Measurements from ENCODE around the gene TBC1D22A. TPM values are rescaled to one million over a fixed set of nuclear protein-coding genes. Genes with fewer than 3 reads are reported as not detected.

Gene TBC1D22A
- polyA plus RNA-seq, 4 donors = 17.7 to 26.4 (median 21.0) TPM

GRCh38 chr22:47122441-47123000 lies 360.1 kb downstream of the TBC1D22A start:
- Histone ChIP-seq H3K9me3 (ENCODE audit: control insufficient read depth in 2 of 2, insufficient read depth in 1 of 2, low read depth in 1 of 2, low read length in 1 of 2) (no peaks in the 10 kb centered on the region), H3K4me1 (ENCODE audit: control insufficient read depth in 3 of 3, insufficient read depth in 2 of 3, low read depth in 1 of 3, low read length in 2 of 3) (no peaks in the 10 kb centered on the region), H3K4me3 (ENCODE audit: low read depth in 1 of 3, low read length in 3 of 3) (no peak overlapping the region), H3K27me3 (ENCODE audit: control insufficient read depth in 3 of 3, insufficient read depth in 3 of 3, low read length in 3 of 3) (no peaks in the 10 kb centered on the region), H3K27ac (ENCODE audit: low read depth in 1 of 3, low read length in 2 of 3) (no peak overlapping the region), H3K36me3 (ENCODE audit: control insufficient read depth in 3 of 3, insufficient read depth in 2 of 3, low read depth in 1 of 3, low read length in 3 of 3) (peaks cover 0 to 4% (median 0%) of the 10 kb centered on the region in 3 donors)
- DNase-seq (no peak), FAIRE-seq (no peak)
- WGBS, 3 donors = 91 to 94% (median 91%) methylated on average over 9 of the region's 9 CpGs

DNA sequence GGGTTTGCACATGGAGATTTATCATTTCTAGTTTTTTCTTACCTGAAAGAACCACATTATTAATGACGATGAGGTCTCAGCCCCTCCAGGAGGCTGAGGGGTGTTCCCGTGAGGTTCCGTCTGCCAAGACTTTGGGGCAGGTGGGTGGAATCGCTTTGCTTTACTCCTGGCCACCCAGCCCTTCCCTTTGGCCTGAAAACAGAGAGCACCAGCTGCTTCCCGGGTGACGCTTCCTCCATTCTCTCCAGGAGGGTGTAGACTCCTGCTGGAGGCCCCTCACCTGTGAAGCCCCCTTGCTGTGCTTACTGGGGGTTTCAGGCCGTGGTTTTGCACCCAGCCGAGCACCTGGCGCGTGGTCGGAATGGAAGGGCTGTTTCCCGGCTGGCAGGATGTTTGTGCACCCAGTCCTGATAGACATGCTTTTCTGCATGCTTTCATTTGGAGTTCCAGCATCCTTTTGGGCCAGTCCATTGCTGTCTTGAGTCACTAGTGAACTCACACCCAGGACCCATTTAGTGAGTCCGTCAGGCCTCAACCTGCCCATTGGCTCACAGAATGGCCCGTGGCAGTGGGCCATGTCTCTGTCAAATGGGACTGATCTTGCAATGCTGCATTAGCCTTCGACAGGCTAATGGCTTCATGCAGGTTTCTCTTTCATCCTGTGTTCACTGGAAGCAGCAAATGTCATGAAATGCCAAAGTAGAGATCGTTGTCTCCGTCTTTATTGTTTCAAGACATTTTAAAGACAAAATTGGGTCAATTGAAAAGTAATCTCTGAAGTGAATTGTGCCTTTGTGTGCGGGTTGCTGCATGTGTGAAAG lies 360.8 kb downstream of the TBC1D22A start:
- WGBS, 3 donors = 86 to 93% (median 92%) methylated on average over 18 of the region's 18 CpGs
- DNase-seq (no peak), FAIRE-seq (no peak)
- Histone ChIP-seq H3K4me3 (ENCODE audit: low read depth in 1 of 3, low read length in 3 of 3) (no peak overlapping the region), H3K9me3 (ENCODE audit: control insufficient read depth in 2 of 2, insufficient read depth in 1 of 2, low read depth in 1 of 2, low read length in 1 of 2) (no peaks in the 10 kb centered on the region), H3K4me1 (ENCODE audit: control insufficient read depth in 3 of 3, insufficient read depth in 2 of 3, low read depth in 1 of 3, low read length in 2 of 3) (no peaks in the 10 kb centered on the region), H3K27me3 (ENCODE audit: control insufficient read depth in 3 of 3, insufficient read depth in 3 of 3, low read length in 3 of 3) (no peaks in the 10 kb centered on the region), H3K36me3 (ENCODE audit: control insufficient read depth in 3 of 3, insufficient read depth in 2 of 3, low read depth in 1 of 3, low read length in 3 of 3) (peaks cover 0 to 4% (median 0%) of the 10 kb centered on the region in 3 donors), H3K27ac (ENCODE audit: low read depth in 1 of 3, low read length in 2 of 3) (no peak overlapping the region)

DNA sequence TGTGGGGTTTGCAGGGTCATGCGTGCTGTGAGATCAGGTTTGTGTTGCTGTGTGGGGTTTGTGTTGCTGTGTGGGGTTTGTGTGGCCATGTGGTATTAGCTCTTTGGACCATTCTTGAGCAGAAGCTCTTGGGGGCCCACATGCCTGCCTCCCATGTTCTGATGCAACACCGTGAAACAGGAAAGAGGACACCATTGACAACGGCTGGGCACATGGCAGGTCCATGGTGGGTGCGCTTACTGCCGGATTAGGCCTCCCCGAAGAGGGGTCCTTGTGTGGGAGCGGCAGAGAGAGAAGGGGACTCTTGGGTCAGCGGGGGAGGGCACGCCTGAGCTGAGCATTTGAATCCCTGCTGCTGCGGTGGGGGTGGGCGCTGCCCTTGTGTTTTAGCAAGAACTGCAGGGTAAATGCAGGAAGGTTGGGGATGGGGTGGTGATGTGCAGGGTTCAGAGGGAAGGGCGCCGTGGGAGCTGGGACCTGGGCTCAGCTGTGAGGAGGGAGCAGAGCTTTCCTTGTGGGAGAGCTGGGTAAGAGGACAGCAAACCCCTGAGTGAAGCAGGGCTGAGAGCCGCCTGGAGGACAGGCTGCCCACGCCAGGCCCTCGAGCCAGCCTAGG lies 361.5 kb downstream of the TBC1D22A start:
- Histone ChIP-seq H3K36me3 (ENCODE audit: control insufficient read depth in 3 of 3, insufficient read depth in 2 of 3, low read depth in 1 of 3, low read length in 3 of 3) (peaks cover 0 to 8% (median 0%) of the 10 kb centered on the region in 3 donors), H3K4me1 (ENCODE audit: control insufficient read depth in 3 of 3, insufficient read depth in 2 of 3, low read depth in 1 of 3, low read length in 2 of 3) (no peaks in the 10 kb centered on the region), H3K4me3 (ENCODE audit: low read depth in 1 of 3, low read length in 3 of 3) (no peak overlapping the region), H3K9me3 (ENCODE audit: control insufficient read depth in 2 of 2, insufficient read depth in 1 of 2, low read depth in 1 of 2, low read length in 1 of 2) (no peaks in the 10 kb centered on the region), H3K27ac (ENCODE audit: low read depth in 1 of 3, low read length in 2 of 3) (no peak overlapping the region), H3K27me3 (ENCODE audit: control insufficient read depth in 3 of 3, insufficient read depth in 3 of 3, low read length in 3 of 3) (no peaks in the 10 kb centered on the region)
- DNase-seq = no peak
- no peak for FAIRE-seq
- WGBS, 3 donors = 95 to 96% (median 95%) methylated on average over 16 of the region's 16 CpGs

- H3K4me1 ChIP-seq (ENCODE audit: control insufficient read depth in 3 of 3, insufficient read depth in 2 of 3, low read depth in 1 of 3, low read length in 2 of 3) = peaks cover 0 to 1% (median 0%) of the 10 kb centered on the region in 3 donors
- DNase-seq (no peak), FAIRE-seq (no peak)
- H3K27ac ChIP-seq (ENCODE audit: low read depth in 1 of 3, low read length in 2 of 3) = no peak overlapping the region
- H3K27me3 ChIP-seq (ENCODE audit: control insufficient read depth in 3 of 3, insufficient read depth in 3 of 3, low read length in 3 of 3) = no peaks in the 10 kb centered on the region
- H3K36me3 ChIP-seq (ENCODE audit: control insufficient read depth in 3 of 3, insufficient read depth in 2 of 3, low read depth in 1 of 3, low read length in 3 of 3) = peaks cover 0 to 6% (median 0%) of the 10 kb centered on the region in 3 donors
- WGBS, 3 donors = 91 to 98% (median 95%) methylated on average over 15 of the region's 15 CpGs
- no peak overlapping the region for H3K4me3 ChIP-seq (ENCODE audit: low read depth in 1 of 3, low read length in 3 of 3)
- H3K9me3 ChIP-seq (ENCODE audit: control insufficient read depth in 2 of 2, insufficient read depth in 1 of 2, low read depth in 1 of 2, low read length in 1 of 2) = no peaks in the 10 kb centered on the region
Measured at GRCh38 chr22:47124451-47124881, 362.0 kb downstream of the TBC1D22A start.

DNA sequence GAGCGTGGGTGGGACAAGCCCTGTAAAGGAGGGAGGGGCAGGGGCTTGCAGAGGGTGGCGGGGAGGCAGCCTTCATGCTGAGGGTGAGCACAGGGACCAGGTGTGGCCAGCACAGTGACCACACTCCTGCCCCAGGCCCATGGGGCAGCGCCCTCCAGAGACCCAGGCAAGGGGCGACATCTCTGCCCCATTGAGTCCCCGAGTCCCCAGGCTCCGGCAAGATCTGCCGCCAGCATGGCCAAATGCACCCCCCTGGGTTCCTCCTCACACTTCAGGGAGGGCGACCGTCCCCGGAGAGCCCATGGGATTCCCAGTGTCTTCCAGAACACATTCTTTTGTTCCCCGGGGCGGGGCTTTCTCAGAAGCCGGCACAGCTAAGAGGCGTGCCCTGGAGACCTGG lies 362.5 kb downstream of the TBC1D22A start:
- no peaks in the 10 kb centered on the region for H3K27me3 ChIP-seq (ENCODE audit: control insufficient read depth in 3 of 3, insufficient read depth in 3 of 3, low read length in 3 of 3)
- H3K27ac ChIP-seq (ENCODE audit: low read depth in 1 of 3, low read length in 2 of 3) = no peak overlapping the region
- FAIRE-seq = no peak
- peaks cover 0 to 4% (median 2%) of the 10 kb centered on the region in 3 donors for H3K4me1 ChIP-seq (ENCODE audit: control insufficient read depth in 3 of 3, insufficient read depth in 2 of 3, low read depth in 1 of 3, low read length in 2 of 3)
- peaks cover 0 to 6% (median 0%) of the 10 kb centered on the region in 3 donors for H3K36me3 ChIP-seq (ENCODE audit: control insufficient read depth in 3 of 3, insufficient read depth in 2 of 3, low read depth in 1 of 3, low read length in 3 of 3)
- DNase-seq = no peak
- H3K9me3 ChIP-seq (ENCODE audit: control insufficient read depth in 2 of 2, insufficient read depth in 1 of 2, low read depth in 1 of 2, low read length in 1 of 2) = no peaks in the 10 kb centered on the region
- WGBS, 3 donors = 86 to 95% (median 88%) methylated on average over 14 of the region's 14 CpGs
- no peak overlapping the region for H3K4me3 ChIP-seq (ENCODE audit: low read depth in 1 of 3, low read length in 3 of 3)

DNA sequence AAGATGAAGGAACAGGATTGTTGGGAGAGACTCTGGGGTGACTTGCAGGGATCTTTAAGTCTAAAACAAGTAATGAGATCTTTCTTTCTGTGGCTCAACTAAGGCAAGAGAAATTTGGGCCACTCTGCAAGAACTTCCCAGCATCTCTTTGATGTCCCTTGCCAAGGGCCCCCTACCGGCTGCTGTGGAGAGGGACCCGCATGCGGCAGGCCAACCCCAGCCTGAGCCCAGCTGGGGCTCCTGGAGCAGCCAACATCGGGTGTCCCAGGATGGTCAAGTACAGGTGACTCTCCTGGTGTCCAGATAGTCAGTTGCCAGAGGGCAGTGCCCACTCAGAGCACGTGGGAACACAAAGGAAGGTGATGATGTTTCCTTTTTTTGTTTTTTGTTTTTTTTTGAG lies 363.2 kb downstream of the TBC1D22A start:
- Histone ChIP-seq H3K36me3 (ENCODE audit: control insufficient read depth in 3 of 3, insufficient read depth in 2 of 3, low read depth in 1 of 3, low read length in 3 of 3) (peaks cover 0 to 4% (median 0%) of the 10 kb centered on the region in 3 donors), H3K4me3 (ENCODE audit: low read depth in 1 of 3, low read length in 3 of 3) (no peak overlapping the region), H3K4me1 (ENCODE audit: control insufficient read depth in 3 of 3, insufficient read depth in 2 of 3, low read depth in 1 of 3, low read length in 2 of 3) (peaks cover 0 to 6% (median 2%) of the 10 kb centered on the region in 3 donors), H3K9me3 (ENCODE audit: control insufficient read depth in 2 of 2, insufficient read depth in 1 of 2, low read depth in 1 of 2, low read length in 1 of 2) (no peaks in the 10 kb centered on the region), H3K27me3 (ENCODE audit: control insufficient read depth in 3 of 3, insufficient read depth in 3 of 3, low read length in 3 of 3) (no peaks in the 10 kb centered on the region), H3K27ac (ENCODE audit: low read depth in 1 of 3, low read length in 2 of 3) (no peak overlapping the region)
- DNase-seq (no peak), FAIRE-seq (no peak)
- 82 to 85% (median 82%) methylated on average over 5 of the region's 5 CpGs for WGBS, 3 donors

GRCh38 chr22:47126344-47126811 lies 363.9 kb downstream of the TBC1D22A start:
- no peak for FAIRE-seq
- Histone ChIP-seq H3K4me3 (ENCODE audit: low read depth in 1 of 3, low read length in 3 of 3) (no peak overlapping the region), H3K27me3 (ENCODE audit: control insufficient read depth in 3 of 3, insufficient read depth in 3 of 3, low read length in 3 of 3) (no peaks in the 10 kb centered on the region), H3K27ac (ENCODE audit: low read depth in 1 of 3, low read length in 2 of 3) (no peak overlapping the region), H3K36me3 (ENCODE audit: control insufficient read depth in 3 of 3, insufficient read depth in 2 of 3, low read depth in 1 of 3, low read length in 3 of 3) (peaks cover 0 to 8% (median 0%) of the 10 kb centered on the region in 3 donors), H3K4me1 (ENCODE audit: control insufficient read depth in 3 of 3, insufficient read depth in 2 of 3, low read depth in 1 of 3, low read length in 2 of 3) (peaks cover 0 to 6% (median 2%) of the 10 kb centered on the region in 3 donors), H3K9me3 (ENCODE audit: control insufficient read depth in 2 of 2, insufficient read depth in 1 of 2, low read depth in 1 of 2, low read length in 1 of 2) (no peaks in the 10 kb centered on the region)
- 92 to 96% (median 96%) methylated on average over 10 of the region's 10 CpGs for WGBS, 3 donors
- DNase-seq = no peak

- H3K4me1 ChIP-seq (ENCODE audit: control insufficient read depth in 3 of 3, insufficient read depth in 2 of 3, low read depth in 1 of 3, low read length in 2 of 3) = peaks cover 0 to 6% (median 2%) of the 10 kb centered on the region in 3 donors
- FAIRE-seq (no peak), DNase-seq (no peak)
- peaks cover 0 to 8% (median 0%) of the 10 kb centered on the region in 3 donors for H3K36me3 ChIP-seq (ENCODE audit: control insufficient read depth in 3 of 3, insufficient read depth in 2 of 3, low read depth in 1 of 3, low read length in 3 of 3)
- 85 to 92% (median 87%) methylated on average over 15 of the region's 15 CpGs for WGBS, 3 donors
- H3K4me3 ChIP-seq (ENCODE audit: low read depth in 1 of 3, low read length in 3 of 3) = no peak overlapping the region
- H3K27ac ChIP-seq (ENCODE audit: low read depth in 1 of 3, low read length in 2 of 3) = no peak overlapping the region
- H3K27me3 ChIP-seq (ENCODE audit: control insufficient read depth in 3 of 3, insufficient read depth in 3 of 3, low read length in 3 of 3) = no peaks in the 10 kb centered on the region
- H3K9me3 ChIP-seq (ENCODE audit: control insufficient read depth in 2 of 2, insufficient read depth in 1 of 2, low read depth in 1 of 2, low read length in 1 of 2) = no peaks in the 10 kb centered on the region
Measured at GRCh38 chr22:47127441-47127871, 365.0 kb downstream of the TBC1D22A start.
